ENCODE measurements around the gene FITM1. TPM values are rescaled to one million over a fixed set of nuclear protein-coding genes. Genes with fewer than 3 reads are reported as not detected.

The FITM1 gene
- polyA plus RNA-seq, 1 of the 3 experiments (the other 2 are of a cell fraction) = 0.12 TPM

GRCh38 chr14:24119691-24120090, 10.8 kb upstream of the FITM1 start:
- Histone ChIP-seq H3K4me1 (ENCODE audit: control insufficient read depth in 1 of 2, insufficient read depth in 2 of 2, low read depth in 1 of 2, low read length in 1 of 2) (peaks cover 10 to 12% of the 10 kb centered on the region in 2 experiments), H3K4me3 (ENCODE audit: low read depth in 2 of 2, low read length in 1 of 2) (no peak overlapping the region), H3K4me2 (no peak overlapping the region), H4K20me1 (ENCODE audit: insufficient read depth) (no peaks in the 10 kb centered on the region), H3K27me3 (ENCODE audit: insufficient read depth) (no peaks in the 10 kb centered on the region), H3K36me3 (replicated peaks in 1 of 2; ENCODE audit: control insufficient read depth in 1 of 2, insufficient read depth in 2 of 2, low read length in 1 of 2) (peaks cover 12 to 47% of the 10 kb centered on the region in 2 experiments), H3F3A (replicated peaks; ENCODE audit: insufficient read depth) (no peaks in the 10 kb centered on the region), H3K9ac (no peak overlapping the region), H3K9me2 (no peaks in the 10 kb centered on the region), H3K9me3 (no peaks in the 10 kb centered on the region), H3K27ac (ENCODE audit: low read depth in 2 of 2, low read length in 1 of 2) (no peak overlapping the region), H2AFZ (ENCODE audit: low read depth) (no peak overlapping the region), H3K79me2 (ENCODE audit: insufficient read depth) (peaks cover 6% of the 10 kb centered on the region; the same call in 1 of the 2 replicates)
- no peak for TF ChIP-seq GABPA (IDR thresholded peaks at IDR 0.05; ENCODE audit: low read depth)
- no peak for TF ChIP-seq NFIC (IDR thresholded peaks at IDR 0.05; ENCODE audit: borderline replicate concordance)
- TF ChIP-seq USF2 (IDR thresholded peaks at IDR 0.05; ENCODE audit: borderline replicate concordance, low read depth, low read length) = no peak
- TF ChIP-seq ZBTB33 (IDR thresholded peaks at IDR 0.05; ENCODE audit: borderline replicate concordance, low read depth) = no peak
- no peak for TF ChIP-seq SMC3 (IDR thresholded peaks at IDR 0.05; ENCODE audit: low read depth, low read length)
- no peak for TF ChIP-seq MAX (IDR thresholded peaks at IDR 0.05; ENCODE audit: low read depth)
- no peak for TF ChIP-seq SIN3A (IDR thresholded peaks at IDR 0.05; ENCODE audit: borderline replicate concordance, low read depth, low read length)
- TF ChIP-seq TCF12 (IDR thresholded peaks at IDR 0.05) = no peak
- no peak for TF ChIP-seq POLR2AphosphoS5 (IDR thresholded peaks at IDR 0.05; ENCODE audit: low read depth, low read length)
- TF ChIP-seq JUND (IDR thresholded peaks at IDR 0.05) = no peak
- no peak for TF ChIP-seq EP300 (IDR thresholded peaks at IDR 0.05; ENCODE audit: borderline replicate concordance in 1 of 2, low read depth in 1 of 2, low read length in 1 of 2)
- TF ChIP-seq CTCF (IDR thresholded peaks at IDR 0.05) = no peak
- no peak for TF ChIP-seq NRF1 (IDR thresholded peaks at IDR 0.05; ENCODE audit: low read depth, low read length)
- ChIA-PET CTCF (interaction anchor here (0.8 to 1.5 kb wide), 3 partner anchors 11 to 124 kb away, joined by 3 to 5 read pairs (median 3); partner anchors contain the start of gene IRF9), POLR2A (no interaction called here)
- WGBS (ENCODE audit: low lambda C conversion rate) = 98% methylated on average over 6 of the region's 6 CpGs
- no peak for DNase-seq

GRCh38 chr14:24121210-24121609, 9.2 kb upstream of the FITM1 start:
- Histone ChIP-seq H4K20me1 (ENCODE audit: insufficient read depth) (no peaks in the 10 kb centered on the region), H3K4me3 (ENCODE audit: low read depth in 2 of 2, low read length in 1 of 2) (no peak overlapping the region), H3K27ac (ENCODE audit: low read depth in 2 of 2, low read length in 1 of 2) (no peak overlapping the region), H3K79me2 (ENCODE audit: insufficient read depth) (no peaks in the 10 kb centered on the region), H2AFZ (ENCODE audit: low read depth) (no peak overlapping the region), H3K4me2 (no peak overlapping the region), H3K9ac (no peak overlapping the region), H3K9me2 (no peaks in the 10 kb centered on the region), H3K36me3 (replicated peaks in 1 of 2; ENCODE audit: control insufficient read depth in 1 of 2, insufficient read depth in 2 of 2, low read length in 1 of 2) (peaks cover 12 to 47% of the 10 kb centered on the region in 2 experiments), H3F3A (replicated peaks; ENCODE audit: insufficient read depth) (no peaks in the 10 kb centered on the region), H3K4me1 (ENCODE audit: control insufficient read depth in 1 of 2, insufficient read depth in 2 of 2, low read depth in 1 of 2, low read length in 1 of 2) (peaks cover 4% of the 10 kb centered on the region in 2 experiments; a peak in 2 of 4 replicates), H3K27me3 (ENCODE audit: insufficient read depth) (no peaks in the 10 kb centered on the region), H3K9me3 (no peaks in the 10 kb centered on the region)
- WGBS (ENCODE audit: low lambda C conversion rate) = 88% methylated on average over 4 of the region's 8 CpGs
- ChIA-PET POLR2A (no interaction called here), CTCF (interaction anchor here (1.4 kb wide), 1 partner anchor 12 kb away, joined by 3 read pairs; no protein-coding TSS in a partner anchor)
- no peak for DNase-seq
- TF ChIP-seq EZH2phosphoT487 (IDR thresholded peaks at IDR 0.05; ENCODE audit: borderline replicate concordance, low read depth) = no peak
- no peak for TF ChIP-seq REST (IDR thresholded peaks at IDR 0.05; ENCODE audit: low read depth, low read length)
- no peak for TF ChIP-seq ZBTB33 (IDR thresholded peaks at IDR 0.05; ENCODE audit: borderline replicate concordance, low read depth)
- TF ChIP-seq CHD2 (IDR thresholded peaks at IDR 0.05; ENCODE audit: low read length, partially characterized antibody) = no peak
- TF ChIP-seq RFX5 (IDR thresholded peaks at IDR 0.05; ENCODE audit: low read length) = no peak

Data from SK-N-SH (cell line).